Renal cortex interstitium (tissue), 11 donors: ENCODE measurements around the gene POLR2A. TPM values are rescaled to one million over a fixed set of nuclear protein-coding genes. Genes with fewer than 3 reads are reported as not detected.

Source experiments
- DNase-seq, 11 donors: peaks; one replicate each; pipeline ENCODE4 v3.0.0-alpha.2; 2013; ENCODE audit warnings: low read depth in 9 of 11, low spot score in 4 of 11; ENCODE audit errors: extremely low read depth in 1 of 11
- polyA plus RNA-seq, 3 donors: library from polyadenylated mRNA; unstranded; fragments of 120-200 nt; gene quantifications; one replicate each; pipeline ENCODE4 v1.2.1, GENCODE V29; 2013; ENCODE audit not compliant: insufficient read length in 3 of 3

POLR2A gene
- polyA plus RNA-seq, 3 donors = 131 to 134 (median 134) TPM

DNA sequence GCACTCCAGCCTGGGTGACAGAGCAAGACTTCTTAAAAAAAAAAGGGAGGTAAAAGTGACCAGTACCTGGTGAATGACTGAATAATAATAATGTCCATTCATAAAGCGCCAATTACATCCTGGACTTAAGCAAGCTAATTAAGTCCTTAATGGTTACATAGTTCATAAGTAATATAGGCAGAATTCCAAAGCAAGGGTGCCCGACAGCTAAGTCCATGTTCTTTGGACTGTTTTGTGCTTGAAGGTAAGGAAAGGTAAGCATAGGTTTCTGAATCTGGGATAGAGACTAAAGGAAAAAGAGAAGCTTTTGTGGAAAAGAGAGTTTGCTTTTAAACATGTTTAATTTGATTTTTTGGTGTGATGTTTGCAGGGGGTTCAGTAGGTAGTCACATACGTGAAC is 9.8 kb downstream of the POLR2A start:
- no peak for DNase-seq

DNA sequence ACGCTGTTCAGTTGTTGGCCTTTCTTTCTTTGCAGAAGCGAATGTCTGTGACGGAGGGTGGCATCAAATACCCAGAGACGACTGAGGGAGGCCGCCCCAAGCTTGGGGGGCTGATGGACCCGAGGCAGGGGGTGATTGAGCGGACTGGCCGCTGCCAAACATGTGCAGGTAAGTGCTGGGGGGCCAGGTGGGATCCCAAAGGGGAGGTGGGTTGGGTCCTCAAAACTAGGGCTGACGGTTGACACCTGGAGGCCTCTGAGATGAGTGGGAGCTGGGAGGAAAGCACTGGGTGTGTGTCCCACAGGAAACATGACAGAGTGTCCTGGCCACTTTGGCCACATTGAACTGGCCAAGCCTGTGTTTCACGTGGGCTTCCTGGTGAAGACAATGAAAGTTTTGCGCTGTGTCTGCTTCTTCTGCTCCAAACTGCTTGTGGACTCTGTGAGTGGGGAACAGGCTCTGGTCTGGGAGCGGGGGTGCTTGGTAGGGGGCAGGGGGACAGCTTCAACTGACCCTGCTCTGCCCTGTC is 11.8 kb downstream of the POLR2A start:
- no peak for DNase-seq

DNA sequence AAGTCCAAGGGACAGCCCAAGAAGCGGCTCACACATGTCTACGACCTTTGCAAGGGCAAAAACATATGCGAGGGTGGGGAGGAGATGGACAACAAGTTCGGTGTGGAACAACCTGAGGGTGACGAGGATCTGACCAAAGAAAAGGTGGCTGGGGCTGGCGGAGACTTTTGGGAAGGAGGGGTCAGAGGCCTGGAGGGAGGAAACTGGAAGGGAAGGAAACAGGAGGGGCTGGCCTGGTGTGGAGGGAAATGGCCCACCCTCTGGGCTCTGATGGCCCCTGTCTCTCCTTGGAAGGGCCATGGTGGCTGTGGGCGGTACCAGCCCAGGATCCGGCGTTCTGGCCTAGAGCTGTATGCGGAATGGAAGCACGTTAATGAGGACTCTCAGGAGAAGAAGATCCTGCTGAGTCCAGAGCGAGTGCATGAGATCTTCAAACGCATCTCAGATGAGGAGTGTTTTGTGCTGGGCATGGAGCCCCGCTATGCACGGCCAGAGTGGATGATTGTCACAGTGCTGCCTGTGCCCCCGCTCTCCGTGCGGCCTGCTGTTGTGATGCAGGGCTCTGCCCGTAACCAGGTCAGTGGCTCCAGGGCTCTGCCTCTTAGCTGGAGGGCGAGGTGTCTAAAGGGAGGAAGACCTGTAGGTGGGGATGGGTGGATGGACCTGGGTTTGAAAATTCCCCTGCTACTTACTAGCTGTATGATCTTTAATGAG is 12.5 kb downstream of the POLR2A start:
- DNase-seq = no peak

DNA sequence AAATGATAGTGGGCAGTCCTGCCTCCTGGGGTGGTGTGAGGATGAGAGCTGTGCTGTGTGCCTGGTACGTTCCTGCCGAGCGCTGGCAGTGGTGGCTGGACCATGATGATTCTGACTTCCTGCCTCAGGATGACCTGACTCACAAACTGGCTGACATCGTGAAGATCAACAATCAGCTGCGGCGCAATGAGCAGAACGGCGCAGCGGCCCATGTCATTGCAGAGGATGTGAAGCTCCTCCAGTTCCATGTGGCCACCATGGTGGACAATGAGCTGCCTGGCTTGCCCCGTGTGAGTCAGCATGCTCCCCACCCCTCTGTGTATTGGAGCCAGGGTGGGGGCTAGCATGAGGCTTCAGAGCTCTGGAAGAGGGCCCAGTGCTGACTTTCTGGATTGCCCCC is 13.1 kb downstream of the POLR2A start:
- no peak for DNase-seq

DNA sequence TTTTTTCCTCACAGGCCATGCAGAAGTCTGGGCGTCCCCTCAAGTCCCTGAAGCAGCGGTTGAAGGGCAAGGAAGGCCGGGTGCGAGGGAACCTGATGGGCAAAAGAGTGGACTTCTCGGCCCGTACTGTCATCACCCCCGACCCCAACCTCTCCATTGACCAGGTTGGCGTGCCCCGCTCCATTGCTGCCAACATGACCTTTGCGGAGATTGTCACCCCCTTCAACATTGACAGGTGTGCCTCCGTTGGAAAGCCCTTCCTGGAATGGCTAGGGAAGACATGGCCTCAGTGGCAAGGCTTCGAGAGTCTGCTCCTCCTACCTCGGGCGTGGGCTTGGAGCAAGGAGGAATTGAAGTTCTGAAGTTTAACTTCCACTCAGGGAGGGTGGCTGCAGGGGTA is 13.5 kb downstream of the POLR2A start:
- DNase-seq = no peak

DNA sequence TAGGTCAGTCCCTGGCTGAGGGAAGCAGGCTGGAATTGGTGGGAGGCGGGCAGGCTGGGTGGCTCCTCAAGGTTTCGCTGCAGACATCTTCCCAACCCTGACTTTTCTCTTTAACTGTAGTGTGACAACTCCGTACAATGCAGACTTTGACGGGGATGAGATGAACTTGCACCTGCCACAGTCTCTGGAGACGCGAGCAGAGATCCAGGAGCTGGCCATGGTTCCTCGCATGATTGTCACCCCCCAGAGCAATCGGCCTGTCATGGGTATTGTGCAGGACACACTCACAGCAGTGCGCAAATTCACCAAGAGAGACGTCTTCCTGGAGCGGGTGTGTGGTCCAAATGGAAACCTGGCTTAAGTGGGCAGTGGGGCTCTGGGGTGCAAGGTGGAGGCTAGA is 15.0 kb downstream of the POLR2A start:
- no peak for DNase-seq

DNA sequence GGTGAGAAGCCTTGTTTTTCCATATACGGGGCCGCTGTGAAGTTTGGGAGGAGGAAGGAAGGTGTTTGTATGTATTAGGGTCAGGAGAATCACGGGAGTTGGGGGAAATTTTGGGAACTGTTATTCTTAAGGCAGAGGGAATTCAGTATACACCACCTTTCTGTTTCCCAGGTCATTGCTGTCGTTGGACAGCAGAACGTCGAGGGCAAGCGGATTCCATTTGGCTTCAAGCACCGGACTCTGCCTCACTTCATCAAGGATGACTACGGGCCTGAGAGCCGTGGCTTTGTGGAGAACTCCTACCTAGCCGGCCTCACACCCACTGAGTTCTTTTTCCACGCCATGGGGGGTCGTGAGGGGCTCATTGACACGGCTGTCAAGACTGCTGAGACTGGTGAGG is 17.6 kb downstream of the POLR2A start:
- no peak for DNase-seq

DNA sequence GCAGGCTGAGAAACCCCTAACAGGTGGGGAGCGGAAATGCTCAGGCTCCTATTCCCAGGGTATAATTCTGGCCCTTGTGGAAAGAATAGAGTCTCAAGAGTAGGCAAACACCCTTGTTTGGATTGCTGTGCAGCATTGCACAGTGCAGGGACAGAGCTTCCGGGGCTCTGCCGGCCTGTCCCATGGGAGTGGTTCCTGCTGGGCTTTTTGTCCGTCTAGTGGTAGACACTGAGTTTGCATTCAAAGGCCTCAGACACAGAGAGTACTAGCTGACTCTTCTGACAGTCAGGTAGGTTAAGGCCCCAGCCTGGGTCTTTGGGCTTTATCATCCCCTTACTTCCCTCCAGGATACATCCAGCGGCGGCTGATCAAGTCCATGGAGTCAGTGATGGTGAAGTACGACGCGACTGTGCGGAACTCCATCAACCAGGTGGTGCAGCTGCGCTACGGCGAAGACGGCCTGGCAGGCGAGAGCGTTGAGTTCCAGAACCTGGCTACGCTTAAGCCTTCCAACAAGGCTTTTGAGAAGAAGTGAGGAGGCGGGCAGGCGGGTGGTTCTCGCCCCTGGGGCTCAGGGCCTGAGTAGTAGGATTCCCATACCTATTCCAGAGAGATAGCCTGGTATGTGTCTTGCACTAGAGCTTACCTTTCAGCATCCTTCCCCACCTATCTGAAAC is 18.1 kb downstream of the POLR2A start:
- no peak for DNase-seq

DNA sequence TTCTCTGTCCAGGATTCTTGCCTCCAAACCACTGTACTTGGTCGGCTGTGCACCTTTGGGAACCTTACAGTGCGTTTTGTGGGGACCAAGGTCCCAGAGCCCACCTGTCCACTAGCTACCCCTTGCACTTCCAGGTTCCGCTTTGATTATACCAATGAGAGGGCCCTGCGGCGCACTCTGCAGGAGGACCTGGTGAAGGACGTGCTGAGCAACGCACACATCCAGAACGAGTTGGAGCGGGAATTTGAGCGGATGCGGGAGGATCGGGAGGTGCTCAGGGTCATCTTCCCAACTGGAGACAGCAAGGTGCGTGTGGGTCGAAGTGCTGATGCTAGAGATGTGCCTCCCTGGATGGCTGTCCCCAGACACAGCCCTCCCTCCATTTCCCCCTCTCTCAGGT is 18.8 kb downstream of the POLR2A start:
- no peak for DNase-seq

DNA sequence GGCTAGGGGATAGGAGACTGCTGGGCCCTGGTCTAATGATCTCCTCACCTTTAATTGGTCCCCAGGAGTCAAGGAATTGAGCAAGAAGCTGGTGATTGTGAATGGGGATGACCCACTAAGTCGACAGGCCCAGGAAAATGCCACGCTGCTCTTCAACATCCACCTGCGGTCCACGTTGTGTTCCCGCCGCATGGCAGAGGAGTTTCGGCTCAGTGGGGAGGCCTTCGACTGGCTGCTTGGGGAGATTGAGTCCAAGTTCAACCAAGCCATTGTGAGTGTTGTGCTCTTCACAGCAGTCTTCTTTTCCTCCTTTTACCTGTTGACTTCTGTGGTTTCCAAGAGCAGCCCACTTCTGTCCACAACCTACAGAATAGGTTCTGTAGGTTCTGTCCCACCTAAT is 19.4 kb downstream of the POLR2A start:
- DNase-seq = no peak

DNA sequence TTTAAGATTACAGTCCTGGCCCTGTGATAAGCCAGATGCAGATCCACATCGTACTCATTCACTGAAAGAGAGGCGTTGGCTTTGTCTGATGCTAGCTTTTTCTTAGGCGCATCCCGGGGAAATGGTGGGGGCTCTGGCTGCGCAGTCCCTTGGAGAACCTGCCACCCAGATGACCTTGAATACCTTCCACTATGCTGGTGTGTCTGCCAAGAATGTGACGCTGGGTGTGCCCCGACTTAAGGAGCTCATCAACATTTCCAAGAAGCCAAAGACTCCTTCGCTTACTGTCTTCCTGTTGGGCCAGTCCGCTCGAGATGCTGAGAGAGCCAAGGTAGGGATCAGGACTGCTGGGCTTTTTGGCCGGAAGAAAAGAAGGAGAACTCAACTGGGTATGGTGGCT is 24.0 kb downstream of the POLR2A start:
- no peak for DNase-seq

DNA sequence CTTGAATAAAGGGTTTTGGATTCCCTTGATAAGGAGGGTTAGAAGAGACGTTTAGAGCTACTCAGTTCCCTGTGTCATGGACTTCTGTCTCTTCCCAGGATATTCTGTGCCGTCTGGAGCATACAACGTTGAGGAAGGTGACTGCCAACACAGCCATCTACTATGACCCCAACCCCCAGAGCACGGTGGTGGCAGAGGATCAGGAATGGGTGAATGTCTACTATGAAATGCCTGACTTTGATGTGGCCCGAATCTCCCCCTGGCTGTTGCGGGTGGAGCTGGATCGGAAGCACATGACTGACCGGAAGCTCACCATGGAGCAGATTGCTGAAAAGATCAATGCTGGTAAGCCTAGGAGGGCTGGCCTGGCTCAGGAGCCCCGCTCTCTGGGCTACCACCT is 24.7 kb downstream of the POLR2A start:
- no peak for DNase-seq

DNA sequence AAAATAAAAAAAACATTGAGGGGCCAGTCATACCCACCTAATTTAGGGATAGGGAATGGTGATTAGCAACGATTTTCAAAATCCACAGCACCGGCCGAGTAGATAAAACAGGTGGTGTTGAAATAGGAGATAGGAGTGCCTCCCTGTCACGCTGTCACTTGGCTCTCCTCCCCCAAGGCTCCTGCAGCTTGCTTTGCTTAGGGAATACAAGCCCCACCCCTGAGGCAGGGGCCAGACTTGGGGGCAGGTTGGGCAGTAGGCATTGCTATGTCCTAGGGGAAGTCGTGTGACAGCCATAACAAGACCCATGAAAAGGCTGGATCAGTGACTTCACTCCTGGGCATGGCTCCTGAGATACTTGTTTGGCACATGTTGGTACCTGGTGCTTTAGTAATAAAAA is 25.8 kb downstream of the POLR2A start:
- DNase-seq = no peak

DNA sequence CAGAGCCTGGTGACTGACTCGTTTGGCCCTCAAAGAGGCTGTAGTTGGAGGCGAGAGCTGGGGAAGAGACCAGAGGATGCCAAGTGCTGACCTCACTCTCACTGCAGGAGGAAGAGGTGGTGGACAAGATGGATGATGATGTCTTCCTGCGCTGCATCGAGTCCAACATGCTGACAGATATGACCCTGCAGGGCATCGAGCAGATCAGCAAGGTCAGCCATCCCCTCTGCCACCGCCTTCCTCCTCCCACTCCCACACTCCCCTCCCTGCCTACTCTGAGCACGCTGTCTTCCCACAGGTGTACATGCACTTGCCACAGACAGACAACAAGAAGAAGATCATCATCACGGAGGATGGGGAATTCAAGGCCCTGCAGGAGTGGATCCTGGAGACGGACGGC is 26.9 kb downstream of the POLR2A start:
- DNase-seq = no peak

DNA sequence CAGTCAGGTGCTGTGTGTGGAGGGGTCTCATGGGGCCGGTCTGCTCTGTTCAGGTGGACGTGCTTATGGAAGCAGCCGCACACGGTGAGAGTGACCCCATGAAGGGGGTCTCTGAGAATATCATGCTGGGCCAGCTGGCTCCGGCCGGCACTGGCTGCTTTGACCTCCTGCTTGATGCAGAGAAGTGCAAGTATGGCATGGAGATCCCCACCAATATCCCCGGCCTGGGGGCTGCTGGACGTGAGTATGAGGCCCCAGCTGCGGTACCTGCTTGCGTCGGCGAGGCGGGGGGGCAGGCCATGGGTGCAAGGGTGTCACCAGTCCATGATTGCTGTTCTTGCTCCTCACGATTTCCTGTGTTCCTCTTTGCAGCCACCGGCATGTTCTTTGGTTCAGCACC is 27.9 kb downstream of the POLR2A start:
- no peak for DNase-seq

DNA sequence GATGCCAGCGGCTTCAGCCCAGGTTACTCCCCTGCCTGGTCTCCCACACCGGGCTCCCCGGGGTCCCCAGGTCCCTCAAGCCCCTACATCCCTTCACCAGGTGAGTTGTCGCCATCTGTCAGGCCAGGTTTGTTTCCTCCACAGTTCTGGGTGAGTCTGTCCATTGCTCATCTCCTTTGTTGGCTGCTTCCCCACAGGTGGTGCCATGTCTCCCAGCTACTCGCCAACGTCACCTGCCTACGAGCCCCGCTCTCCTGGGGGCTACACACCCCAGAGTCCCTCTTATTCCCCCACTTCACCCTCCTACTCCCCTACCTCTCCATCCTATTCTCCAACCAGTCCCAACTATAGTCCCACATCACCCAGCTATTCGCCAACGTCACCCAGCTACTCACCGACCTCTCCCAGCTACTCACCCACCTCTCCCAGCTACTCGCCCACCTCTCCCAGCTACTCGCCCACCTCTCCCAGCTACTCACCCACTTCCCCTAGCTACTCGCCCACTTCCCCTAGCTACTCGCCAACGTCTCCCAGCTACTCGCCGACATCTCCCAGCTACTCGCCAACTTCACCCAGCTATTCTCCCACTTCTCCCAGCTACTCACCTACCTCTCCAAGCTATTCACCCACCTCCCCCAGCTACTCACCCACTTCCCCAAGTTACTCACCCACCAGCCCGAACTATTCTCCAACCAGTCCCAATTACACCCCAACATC is 28.8 kb downstream of the POLR2A start:
- no peak for DNase-seq

DNA sequence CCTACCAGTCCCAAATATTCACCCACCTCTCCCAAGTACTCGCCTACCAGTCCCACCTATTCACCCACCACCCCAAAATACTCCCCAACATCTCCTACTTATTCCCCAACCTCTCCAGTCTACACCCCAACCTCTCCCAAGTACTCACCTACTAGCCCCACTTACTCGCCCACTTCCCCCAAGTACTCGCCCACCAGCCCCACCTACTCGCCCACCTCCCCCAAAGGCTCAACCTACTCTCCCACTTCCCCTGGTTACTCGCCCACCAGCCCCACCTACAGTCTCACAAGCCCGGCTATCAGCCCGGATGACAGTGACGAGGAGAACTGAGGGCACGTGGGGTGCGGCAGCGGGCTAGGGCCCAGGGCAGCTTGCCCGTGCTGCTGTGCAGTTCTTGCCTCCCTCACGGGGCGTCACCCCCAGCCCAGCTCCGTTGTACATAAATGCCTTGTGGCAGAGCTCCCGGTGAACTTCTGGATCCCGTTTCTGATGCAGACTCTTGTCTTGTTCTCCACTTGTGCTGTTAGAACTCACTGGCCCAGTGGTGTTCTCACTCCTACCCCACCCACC is 29.8 kb downstream of the POLR2A start:
- no peak for DNase-seq

DNA sequence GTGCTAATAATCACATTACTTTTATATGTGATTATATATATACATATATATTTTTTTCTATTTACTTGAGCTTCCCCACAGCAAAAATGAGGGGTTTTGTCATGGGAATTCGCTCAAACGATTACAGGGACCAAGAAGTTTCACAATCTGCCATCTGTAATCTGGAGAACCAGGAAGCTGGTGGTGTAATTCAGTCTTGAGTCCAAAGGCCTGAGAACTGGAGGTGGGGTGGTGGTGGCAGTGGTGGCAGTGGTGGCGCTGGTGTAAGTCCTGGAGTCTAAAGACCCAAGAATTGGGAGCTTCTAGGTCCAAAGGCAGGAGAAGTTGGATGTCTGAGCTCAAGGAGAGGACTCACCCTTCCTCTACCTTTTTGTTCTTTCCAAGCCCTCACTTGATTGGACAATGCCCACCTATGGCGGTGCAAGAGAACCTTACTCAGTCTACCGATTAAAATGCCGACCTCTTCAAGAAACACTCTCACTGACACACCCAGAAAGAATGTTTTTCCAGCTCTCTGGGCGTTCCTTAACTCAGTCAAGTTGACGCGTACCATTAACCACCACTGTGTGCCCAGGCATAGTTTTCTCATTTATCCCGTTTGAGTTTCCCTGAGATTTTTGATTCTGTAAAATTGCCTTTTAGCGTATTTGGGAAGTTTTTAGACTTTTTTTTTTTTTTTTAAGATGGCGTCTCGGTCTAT is 31.9 kb downstream of the POLR2A start:
- DNase-seq = no peak

DNA sequence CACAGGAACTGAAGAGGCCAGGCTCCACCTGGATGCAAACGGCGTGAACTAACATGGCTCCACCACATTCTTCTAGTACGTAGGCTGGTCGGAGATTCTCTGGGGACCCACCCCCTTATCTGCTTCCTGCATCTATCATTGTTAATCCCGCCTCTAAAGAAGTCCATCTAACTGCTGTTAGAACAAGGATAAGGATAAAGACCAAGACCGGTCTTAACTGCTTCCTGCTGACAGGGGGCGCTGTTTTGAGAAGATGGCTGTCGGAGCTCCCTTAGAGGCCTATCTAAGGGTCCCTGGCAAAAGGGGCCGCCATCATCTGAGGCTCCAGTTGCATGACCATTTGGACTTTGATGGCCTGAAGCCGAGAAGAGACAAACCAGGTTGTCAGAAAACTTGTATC is 38.9 kb downstream of the POLR2A start:
- no peak for DNase-seq
